Stimulated activated naive CD4-positive, alpha-beta T cell (primary cell): Measurements from ENCODE around the gene TPST1.
"Not testable (repeated sequence)": the region's sequence is repeated elsewhere in the genome, so short reads cannot be mapped to it uniquely, and the experiment has no call there.

Experiments
- DNase-seq, 6 experiments: peaks; one replicate each; lab custom pipeline; 2025; lab: John Stamatoyannopoulos, UW

The TPST1 gene

GRCh38 chr7:66331883-66332282 lies 126.7 kb downstream of the TPST1 start:
- DNase-seq: no peak

DNA sequence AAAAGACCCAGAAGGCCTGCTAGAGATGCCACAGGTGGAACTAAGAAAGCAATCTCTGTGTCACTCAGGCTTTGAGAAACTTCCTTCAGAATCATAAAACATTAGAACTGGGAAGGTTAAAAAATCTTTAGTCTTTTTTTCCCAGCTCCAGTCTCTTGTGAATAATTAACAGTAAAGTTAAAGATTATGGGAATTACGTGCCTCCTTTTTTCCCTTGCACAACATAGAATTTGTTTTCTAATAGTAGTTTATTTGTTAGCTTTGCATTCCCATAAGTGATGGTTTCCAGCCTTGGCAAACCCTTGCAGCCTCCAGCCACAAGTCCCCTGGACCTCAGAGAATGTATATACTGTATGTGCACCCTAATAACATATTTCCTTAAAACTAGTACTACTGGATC lies 128.3 kb downstream of the TPST1 start:
- DNase-seq: no peak

DNA sequence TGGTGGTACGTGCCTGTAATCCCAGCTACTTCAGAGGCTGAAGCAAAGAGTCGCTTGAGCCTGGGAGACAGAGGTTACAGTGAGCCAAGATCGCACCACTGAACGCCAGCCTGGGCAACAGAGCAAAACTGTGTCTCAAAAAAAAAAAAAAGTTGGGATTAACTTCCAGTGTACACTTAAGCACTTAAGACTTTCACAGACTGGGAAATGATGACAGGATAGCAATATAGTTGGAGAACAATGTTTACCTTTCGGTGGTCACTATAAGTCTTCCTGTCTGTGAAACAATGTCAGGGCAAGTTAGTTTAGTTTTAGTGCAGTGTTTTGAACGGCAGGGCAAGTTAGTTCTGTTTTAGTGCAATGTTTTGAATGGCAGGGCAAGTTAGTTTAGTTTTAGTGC lies 130.2 kb downstream of the TPST1 start:
- DNase-seq: no peak

- no peak for DNase-seq
Observed at GRCh38 chr7:66336760-66337159, 131.6 kb downstream of the TPST1 start.

DNA sequence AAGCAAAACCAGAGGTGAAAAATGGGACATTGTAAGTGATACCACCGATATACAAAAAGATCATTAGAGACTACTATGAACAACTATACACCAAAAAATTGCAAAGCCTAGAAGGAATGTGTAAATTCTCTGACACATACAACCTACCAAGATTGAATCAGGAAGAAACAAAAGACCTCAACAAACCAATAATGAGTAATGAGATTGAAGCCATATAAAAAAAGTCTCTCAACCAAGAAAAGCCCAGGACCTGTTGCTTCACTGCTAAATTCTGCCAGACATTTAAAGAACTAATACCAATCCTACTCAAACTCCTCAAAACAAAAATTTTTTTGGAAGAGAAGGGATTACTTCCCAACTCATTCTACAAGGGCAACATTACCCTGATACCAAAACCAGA lies 134.0 kb downstream of the TPST1 start:
- no peak for DNase-seq

GRCh38 chr7:66344166-66344565 lies 139.0 kb downstream of the TPST1 start:
- no peak for DNase-seq

GRCh38 chr7:66348531-66348930 lies 143.4 kb downstream of the TPST1 start:
- DNase-seq: no peak

- no peak for DNase-seq
Observed at GRCh38 chr7:66348959-66349358, 143.8 kb downstream of the TPST1 start.

DNA sequence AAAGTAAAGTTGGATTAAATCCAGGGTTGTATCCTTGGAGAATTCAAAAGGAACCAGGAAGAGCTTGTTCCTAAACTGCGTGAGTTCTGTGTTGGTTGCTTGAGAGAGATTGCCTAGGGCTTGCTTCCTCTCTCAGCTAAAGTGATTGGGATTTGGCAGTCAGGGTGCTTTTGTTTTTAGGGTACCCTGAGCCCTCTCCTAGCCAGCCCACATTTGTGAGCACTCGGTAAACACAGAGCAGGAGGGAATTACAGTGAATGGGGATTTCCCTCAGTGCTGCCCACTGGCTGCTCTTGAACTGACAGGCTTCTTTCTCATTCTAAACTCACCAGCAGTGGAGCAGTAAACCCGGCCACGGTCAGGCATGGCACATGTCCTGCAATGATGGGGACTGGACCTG lies 146.9 kb downstream of the TPST1 start:
- no peak for DNase-seq

DNA sequence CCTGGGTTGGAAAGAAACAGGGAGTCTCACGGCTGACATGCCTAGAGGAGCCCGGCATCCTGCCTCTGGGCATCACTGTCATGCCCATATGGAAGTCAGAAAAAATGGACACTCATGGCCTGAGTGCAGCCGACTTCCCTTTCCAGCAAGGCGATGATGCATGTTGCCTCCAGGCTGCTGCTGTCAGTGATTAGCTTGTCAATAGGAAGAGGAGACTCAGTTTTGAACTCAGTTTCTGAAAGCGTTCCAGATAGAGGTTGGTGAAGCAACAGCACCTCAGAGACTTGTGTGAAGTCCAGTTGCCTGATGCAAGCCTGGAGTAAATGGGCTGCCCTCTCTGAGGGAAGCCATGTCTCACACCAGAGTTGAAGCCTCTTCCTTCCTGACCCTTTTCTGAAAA lies 148.4 kb downstream of the TPST1 start:
- no peak for DNase-seq

- DNase-seq: no peak
Observed at GRCh38 chr7:66355756-66356155, 150.6 kb downstream of the TPST1 start.

GRCh38 chr7:66356277-66356721 lies 151.2 kb downstream of the TPST1 start:
- DNase-seq: no peak

- no peak for DNase-seq
Observed at GRCh38 chr7:66357087-66357486, 152.0 kb downstream of the TPST1 start.

DNA sequence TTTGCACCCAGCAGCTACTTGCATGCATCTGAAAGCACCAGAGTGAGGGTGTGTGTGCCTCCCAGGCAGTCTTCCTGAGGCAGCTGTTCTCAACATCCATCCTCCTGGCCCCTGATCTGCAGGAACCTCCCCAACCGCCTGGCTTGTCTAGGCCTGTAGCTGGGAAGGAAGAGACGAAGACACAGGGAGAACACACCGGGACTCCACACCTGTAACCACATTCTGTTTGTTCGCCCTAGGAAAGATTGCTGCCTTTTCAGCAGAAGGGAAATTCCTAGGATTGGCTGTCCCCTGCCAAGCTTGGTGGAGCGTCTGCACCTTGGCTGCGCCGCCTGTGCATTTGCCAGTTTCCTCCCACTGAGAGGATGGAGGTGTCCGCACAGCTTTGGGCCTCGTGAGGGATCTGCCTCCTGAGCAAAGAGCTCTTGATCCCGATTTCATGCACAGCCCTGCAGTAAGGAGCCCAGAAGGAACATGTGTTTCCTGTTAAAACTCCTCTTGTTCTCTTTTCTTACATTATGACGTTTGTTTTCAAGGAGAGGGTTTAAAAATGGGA lies 154.6 kb downstream of the TPST1 start:
- DNase-seq: no peak

- DNase-seq: no peak
Observed at GRCh38 chr7:66362136-66362535, 157.0 kb downstream of the TPST1 start.

GRCh38 chr7:66363635-66364034 lies 158.5 kb downstream of the TPST1 start:
- DNase-seq: no peak

DNA sequence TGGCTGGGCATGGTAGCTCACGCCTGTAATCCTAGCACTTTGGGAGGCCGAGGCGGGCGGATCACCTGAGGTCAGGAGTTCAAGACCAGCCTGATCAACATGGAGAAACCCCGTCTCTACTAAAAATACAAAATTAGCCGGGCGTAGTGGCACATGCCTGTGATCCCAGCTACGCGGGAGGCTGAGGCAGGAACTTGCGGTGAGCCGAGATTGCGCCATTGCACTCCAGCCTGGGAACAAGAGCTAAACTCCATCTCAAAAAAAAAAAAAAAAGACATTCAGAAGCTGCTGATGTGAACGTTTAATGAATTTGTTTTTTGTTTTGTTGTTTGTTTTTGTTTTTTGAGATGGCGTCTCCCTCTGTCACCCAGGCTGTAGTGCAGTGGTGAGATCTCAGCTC lies 159.9 kb downstream of the TPST1 start:
- DNase-seq: not testable (repeated sequence)

DNA sequence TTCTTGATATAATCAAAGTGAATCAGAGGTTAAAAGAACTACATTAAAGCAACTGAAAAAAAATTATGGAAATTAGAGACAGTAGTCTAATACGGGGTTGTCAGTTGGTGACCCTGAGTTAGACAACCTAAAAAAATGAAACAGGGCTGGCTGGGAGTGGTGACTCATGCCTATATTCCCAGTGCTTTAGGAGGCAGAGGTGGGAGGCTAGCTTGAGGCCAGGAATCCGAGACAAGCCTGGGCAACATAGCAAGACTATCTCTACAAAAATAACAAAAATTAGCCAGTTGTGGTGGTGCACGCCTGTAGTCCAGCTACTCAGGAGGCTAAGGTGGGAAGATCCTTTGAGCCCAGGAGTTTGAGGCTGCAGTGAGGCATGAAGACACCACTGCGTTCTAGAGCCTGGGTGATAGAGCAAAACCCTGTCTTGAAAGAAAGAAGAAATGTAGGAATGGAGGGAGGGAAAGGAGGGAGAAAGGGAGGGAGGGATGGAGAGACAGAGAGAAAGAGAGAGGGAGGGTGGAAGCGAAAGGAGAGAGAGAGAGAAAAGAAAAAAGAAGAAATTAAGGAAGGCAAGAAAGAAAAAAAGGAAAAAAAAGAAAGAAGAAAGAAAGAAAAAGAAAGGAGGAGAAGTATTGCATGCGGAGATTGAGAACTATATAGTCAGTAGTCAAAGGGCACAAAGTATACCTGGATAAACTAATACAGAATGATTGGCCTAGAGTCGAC lies 166.1 kb downstream of the TPST1 start:
- no peak for DNase-seq

GRCh38 chr7:66374141-66374840 lies 169.2 kb downstream of the TPST1 start:
- DNase-seq: not testable (repeated sequence)

- DNase-seq: no peak
Observed at GRCh38 chr7:66376264-66376945, 171.3 kb downstream of the TPST1 start.

DNA sequence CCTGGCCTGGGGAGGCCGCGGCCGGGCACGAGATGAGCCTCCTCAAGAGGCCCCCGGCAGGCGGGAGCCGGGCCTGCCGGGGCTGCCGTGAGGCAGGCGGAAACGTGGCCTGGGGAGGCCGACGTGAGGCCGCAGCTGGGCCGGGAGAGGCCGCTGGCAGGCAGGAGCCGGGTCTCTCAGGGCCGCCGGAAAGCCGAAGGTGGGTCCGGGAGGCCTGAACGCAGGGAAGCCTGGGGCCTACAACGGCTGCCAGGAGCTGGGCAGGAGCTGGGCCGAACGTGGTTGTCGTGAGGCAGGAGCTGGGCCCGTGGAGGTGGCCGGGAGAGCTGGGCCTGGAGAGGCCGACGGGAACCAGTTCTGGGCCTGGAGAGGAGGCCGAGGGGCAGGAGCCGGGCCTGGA lies 171.9 kb downstream of the TPST1 start:
- DNase-seq: no peak

DNA sequence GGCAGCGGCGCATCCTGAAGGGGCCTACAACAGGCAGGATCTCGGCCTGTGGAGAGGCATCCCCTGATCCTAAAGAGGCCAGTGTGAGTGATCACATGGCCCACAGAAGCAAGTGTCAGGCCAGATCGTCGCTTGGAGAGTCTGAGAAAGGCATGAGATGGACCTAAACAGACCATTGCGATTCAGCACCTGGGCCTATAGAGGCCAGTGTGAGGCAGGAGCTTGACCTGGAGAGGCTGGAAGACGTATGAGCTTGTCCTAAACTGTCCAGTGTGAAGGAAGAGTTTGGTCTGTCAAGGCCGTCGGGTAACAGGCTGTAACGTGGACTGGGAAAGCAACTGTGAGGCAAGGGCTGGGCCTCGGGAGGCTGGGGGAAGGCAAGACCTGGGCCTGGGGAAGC lies 172.6 kb downstream of the TPST1 start:
- no peak for DNase-seq
